ENCODE results near the gene MYDGF.

The MYDGF gene

GRCh38 chr19:4707322-4707721 lies 37.2 kb upstream of the MYDGF start:
- H3K4me3 Mint-ChIP-seq, result no peak overlapping the region
- peaks cover 6% of the 10 kb centered on the region for H3K4me1 Mint-ChIP-seq (ENCODE audit: low read depth)
- no peaks in the 10 kb centered on the region for H3K9me3 Mint-ChIP-seq
- no peak overlapping the region for H3K27ac Mint-ChIP-seq
- H3K27me3 Mint-ChIP-seq, result no peaks in the 10 kb centered on the region
- peaks cover 32% of the 10 kb centered on the region for H3K36me3 Mint-ChIP-seq (ENCODE audit: low read depth)

- Mint-ChIP-seq H3K27ac (no peak overlapping the region), H3K4me3 (no peak overlapping the region), H3K9me3 (no peaks in the 10 kb centered on the region), H3K36me3 (ENCODE audit: low read depth) (peaks cover 32% of the 10 kb centered on the region), H3K4me1 (ENCODE audit: low read depth) (peaks cover 6% of the 10 kb centered on the region), H3K27me3 (no peaks in the 10 kb centered on the region)
Observed at GRCh38 chr19:4705413-4706131, 35.4 kb upstream of the MYDGF start.

- Mint-ChIP-seq H3K27me3 (no peaks in the 10 kb centered on the region), H3K36me3 (ENCODE audit: low read depth) (peaks cover 36% of the 10 kb centered on the region), H3K9me3 (no peaks in the 10 kb centered on the region), H3K4me1 (ENCODE audit: low read depth) (peaks cover 3% of the 10 kb centered on the region), H3K27ac (no peak overlapping the region), H3K4me3 (no peak overlapping the region)
Observed at GRCh38 chr19:4704317-4704673, 34.2 kb upstream of the MYDGF start.

GRCh38 chr19:4703671-4704316 lies 33.7 kb upstream of the MYDGF start:
- H3K4me1 Mint-ChIP-seq (ENCODE audit: low read depth), result no peaks in the 10 kb centered on the region
- H3K4me3 Mint-ChIP-seq, result no peak overlapping the region
- peaks cover 32% of the 10 kb centered on the region for H3K36me3 Mint-ChIP-seq (ENCODE audit: low read depth)
- H3K27me3 Mint-ChIP-seq, result no peaks in the 10 kb centered on the region
- H3K9me3 Mint-ChIP-seq, result no peaks in the 10 kb centered on the region
- no peak overlapping the region for H3K27ac Mint-ChIP-seq

GRCh38 chr19:4702764-4703163 lies 32.6 kb upstream of the MYDGF start:
- Mint-ChIP-seq H3K36me3 (ENCODE audit: low read depth) (peaks cover 32% of the 10 kb centered on the region), H3K4me3 (no peak overlapping the region), H3K27ac (no peak overlapping the region), H3K4me1 (ENCODE audit: low read depth) (no peaks in the 10 kb centered on the region), H3K9me3 (no peaks in the 10 kb centered on the region), H3K27me3 (no peaks in the 10 kb centered on the region)

GRCh38 chr19:4701557-4701956 lies 31.4 kb upstream of the MYDGF start:
- peaks cover 2% of the 10 kb centered on the region for H3K4me1 Mint-ChIP-seq (ENCODE audit: low read depth)
- peaks cover 32% of the 10 kb centered on the region for H3K36me3 Mint-ChIP-seq (ENCODE audit: low read depth)
- H3K27me3 Mint-ChIP-seq, result no peaks in the 10 kb centered on the region
- H3K9me3 Mint-ChIP-seq, result no peaks in the 10 kb centered on the region
- no peak overlapping the region for H3K4me3 Mint-ChIP-seq
- H3K27ac Mint-ChIP-seq, result no peak overlapping the region

GRCh38 chr19:4700693-4700970 lies 30.5 kb upstream of the MYDGF start:
- Mint-ChIP-seq H3K36me3 (ENCODE audit: low read depth) (peaks cover 36% of the 10 kb centered on the region), H3K9me3 (no peaks in the 10 kb centered on the region), H3K27me3 (no peaks in the 10 kb centered on the region), H3K4me1 (ENCODE audit: low read depth) (peaks cover 2% of the 10 kb centered on the region), H3K4me3 (no peak overlapping the region), H3K27ac (no peak overlapping the region)

GRCh38 chr19:4699826-4700692 lies 29.9 kb upstream of the MYDGF start:
- H3K4me3 Mint-ChIP-seq, result no peak overlapping the region
- H3K27me3 Mint-ChIP-seq, result no peaks in the 10 kb centered on the region
- H3K4me1 Mint-ChIP-seq (ENCODE audit: low read depth), result peaks cover 2% of the 10 kb centered on the region
- no peaks in the 10 kb centered on the region for H3K9me3 Mint-ChIP-seq
- no peak overlapping the region for H3K27ac Mint-ChIP-seq
- H3K36me3 Mint-ChIP-seq (ENCODE audit: low read depth), result peaks cover 32% of the 10 kb centered on the region

- Mint-ChIP-seq H3K4me1 (ENCODE audit: low read depth) (peaks cover 2% of the 10 kb centered on the region), H3K27me3 (no peaks in the 10 kb centered on the region), H3K36me3 (ENCODE audit: low read depth) (peaks cover 35% of the 10 kb centered on the region), H3K4me3 (no peak overlapping the region), H3K27ac (no peak overlapping the region), H3K9me3 (no peaks in the 10 kb centered on the region)
Observed at GRCh38 chr19:4697304-4697703, 27.2 kb upstream of the MYDGF start.

GRCh38 chr19:4695224-4695731 lies 25.1 kb upstream of the MYDGF start:
- Mint-ChIP-seq H3K36me3 (ENCODE audit: low read depth) (peaks cover 32% of the 10 kb centered on the region), H3K9me3 (no peaks in the 10 kb centered on the region), H3K27me3 (no peaks in the 10 kb centered on the region), H3K27ac (no peak overlapping the region), H3K4me3 (no peak overlapping the region), H3K4me1 (ENCODE audit: low read depth) (peaks cover 2% of the 10 kb centered on the region)

- peaks cover 29% of the 10 kb centered on the region for H3K36me3 Mint-ChIP-seq (ENCODE audit: low read depth)
- no peaks in the 10 kb centered on the region for H3K27me3 Mint-ChIP-seq
- H3K4me1 Mint-ChIP-seq (ENCODE audit: low read depth), result peaks cover 2% of the 10 kb centered on the region
- no peak overlapping the region for H3K4me3 Mint-ChIP-seq
- no peak overlapping the region for H3K27ac Mint-ChIP-seq
- H3K9me3 Mint-ChIP-seq, result no peaks in the 10 kb centered on the region
Observed at GRCh38 chr19:4694211-4694987, 24.3 kb upstream of the MYDGF start.

- peaks cover 29% of the 10 kb centered on the region for H3K36me3 Mint-ChIP-seq (ENCODE audit: low read depth)
- peaks cover 2% of the 10 kb centered on the region for H3K4me1 Mint-ChIP-seq (ENCODE audit: low read depth)
- H3K27me3 Mint-ChIP-seq, result no peaks in the 10 kb centered on the region
- no peak overlapping the region for H3K4me3 Mint-ChIP-seq
- H3K27ac Mint-ChIP-seq, result no peak overlapping the region
- H3K9me3 Mint-ChIP-seq, result no peaks in the 10 kb centered on the region
Observed at GRCh38 chr19:4693471-4694121, 23.5 kb upstream of the MYDGF start.

- Mint-ChIP-seq H3K9me3 (no peaks in the 10 kb centered on the region), H3K4me1 (ENCODE audit: low read depth) (peaks cover 2% of the 10 kb centered on the region), H3K27me3 (no peaks in the 10 kb centered on the region), H3K27ac (no peak overlapping the region), H3K4me3 (no peak overlapping the region), H3K36me3 (ENCODE audit: low read depth) (peaks cover 29% of the 10 kb centered on the region)
Observed at GRCh38 chr19:4693078-4693350, 22.9 kb upstream of the MYDGF start.

GRCh38 chr19:4692251-4693077 lies 22.3 kb upstream of the MYDGF start:
- Mint-ChIP-seq H3K4me3 (no peak overlapping the region), H3K9me3 (no peaks in the 10 kb centered on the region), H3K4me1 (ENCODE audit: low read depth) (peaks cover 2% of the 10 kb centered on the region), H3K27ac (no peak overlapping the region), H3K27me3 (no peaks in the 10 kb centered on the region), H3K36me3 (ENCODE audit: low read depth) (peaks cover 29% of the 10 kb centered on the region)

All from stimulated activated naive CD8-positive, alpha-beta T cell treated with anti-CD3 and anti-CD28 coated beads, Interleukin-15, Interleukin-2, amounts not matched to agents 100 ng/mL and 50 ng/mL, for 24 hours (primary cell).